HepG2 (cell line): ENCODE results near the gene ANAPC16. TPM values are rescaled to one million over a fixed set of nuclear protein-coding genes. Genes with fewer than 3 reads are reported as not detected.

Experiments used
- ATRX ChIP-seq: sonication (generic); formaldehyde crosslinking; IDR thresholded peaks from 2 replicates; pipeline ENCODE4 v1.4.0; 2020; ENCODE audit warnings: missing genetic modification reagents, borderline replicate concordance
- MBD4 ChIP-seq: IDR thresholded peaks from 2 replicates; pipeline ENCODE4 v1.6.1; 2012; ENCODE audit warnings: low read length, inconsistent platforms, borderline replicate concordance
- NONO ChIP-seq, 2 experiments: fragments of 450-650 bp in 1 of 2; sonication (generic) in 1 of 2; formaldehyde crosslinking in 1 of 2; IDR thresholded peaks in 1 of 2; conservative IDR thresholded peaks in 1 of 2; 2 replicates each; pipeline versions ENCODE4 v1.6.1 to v1.8.0; 2017 to 2022; ENCODE audit warnings: mild to moderate bottlenecking in 1 of 2, missing genetic modification reagents in 1 of 2, moderate library complexity in 1 of 2
- PAF1 ChIP-seq: IDR thresholded peaks from 2 replicates; pipeline ENCODE4 v1.6.1; 2016; ENCODE audit warnings: missing genetic modification reagents, missing compliant biosample characterization
- ZKSCAN8 ChIP-seq: IDR thresholded peaks from 2 replicates; pipeline ENCODE4 v1.6.1; 2016; ENCODE audit warnings: borderline replicate concordance, missing genetic modification reagents, missing compliant biosample characterization
- ZNF543 ChIP-seq: sonication (generic); formaldehyde crosslinking; IDR thresholded peaks from 2 replicates; pipeline ENCODE4 v1.4.0; 2020; ENCODE audit warnings: mild to moderate bottlenecking, missing genetic modification reagents
- ZNF747 ChIP-seq: sonication (generic); formaldehyde crosslinking; IDR thresholded peaks from 2 replicates; pipeline ENCODE4 v1.8.1; 2023; ENCODE audit warnings: missing genetic modification reagents, mild to moderate bottlenecking, borderline replicate concordance
- ZSCAN9 ChIP-seq: IDR thresholded peaks from 2 replicates; pipeline ENCODE4 v1.6.1; 2016; ENCODE audit warnings: borderline replicate concordance
- polyA plus RNA-seq, 8 experiments: library from polyadenylated mRNA; depleted of rRNA in 3 of 8; stranded (reverse) in 7 of 8; unstranded in 1 of 8; fragments of >200 nt; fragmentation: Illumina TruSeq in 4 of 8; extraction: Trizol in 4 of 8; gene quantifications; 2 replicates each; pipeline versions ENCODE4 v1.2.1 to v1.2.3, GENCODE V29; 2011 to 2016; ENCODE audit warnings: low read depth in 4 of 8, missing spikeins in 1 of 8, mixed read lengths in 1 of 8; ENCODE audit not compliant: insufficient read depth in 1 of 8
- total RNA-seq, 5 experiments: library from RNA; depleted of rRNA; stranded (reverse); fragments of >200 nt; fragmentation: Illumina TruSeq; extraction: Trizol; gene quantifications; 2 replicates each; pipeline ENCODE4 v1.2.3, GENCODE V29; 2016; ENCODE audit warnings: low read depth in 1 of 5
- TF ChIP-seq, protein P1 (sequence below): conservative IDR thresholded peaks from 2 replicates; pipeline ENCODE4 v1.6.1; 2018; ENCODE audit warnings: missing genetic modification reagents
- TF ChIP-seq, protein P2 (sequence below): sonication (generic); formaldehyde crosslinking; conservative IDR thresholded peaks from 2 replicates; pipeline ENCODE4 v1.4.0; 2020; ENCODE audit warnings: missing genetic modification reagents
- TF ChIP-seq, protein P3 (sequence below): sonication (generic); formaldehyde crosslinking; IDR thresholded peaks from 2 replicates; pipeline ENCODE4 v1.4.0; 2020; ENCODE audit warnings: missing genetic modification reagents, low read depth, mild to moderate bottlenecking, borderline replicate concordance
- TF ChIP-seq, protein P4 (sequence below): sonication (generic); formaldehyde crosslinking; IDR thresholded peaks from 2 replicates; pipeline ENCODE4 v1.4.0; 2020; ENCODE audit warnings: low read depth, missing genetic modification reagents
- TF ChIP-seq, protein P5 (sequence below): sonication (generic); formaldehyde crosslinking; IDR thresholded peaks from 2 replicates; pipeline ENCODE4 v1.4.0; 2020; ENCODE audit warnings: mild to moderate bottlenecking, missing genetic modification reagents

The ANAPC16 gene
- total and polyA plus RNA-seq, 2 of the 13 experiments (the other 11 are each of a cell fraction or from before 2014, with no cell fraction given) = 74.8 to 89.4 TPM

DNA sequence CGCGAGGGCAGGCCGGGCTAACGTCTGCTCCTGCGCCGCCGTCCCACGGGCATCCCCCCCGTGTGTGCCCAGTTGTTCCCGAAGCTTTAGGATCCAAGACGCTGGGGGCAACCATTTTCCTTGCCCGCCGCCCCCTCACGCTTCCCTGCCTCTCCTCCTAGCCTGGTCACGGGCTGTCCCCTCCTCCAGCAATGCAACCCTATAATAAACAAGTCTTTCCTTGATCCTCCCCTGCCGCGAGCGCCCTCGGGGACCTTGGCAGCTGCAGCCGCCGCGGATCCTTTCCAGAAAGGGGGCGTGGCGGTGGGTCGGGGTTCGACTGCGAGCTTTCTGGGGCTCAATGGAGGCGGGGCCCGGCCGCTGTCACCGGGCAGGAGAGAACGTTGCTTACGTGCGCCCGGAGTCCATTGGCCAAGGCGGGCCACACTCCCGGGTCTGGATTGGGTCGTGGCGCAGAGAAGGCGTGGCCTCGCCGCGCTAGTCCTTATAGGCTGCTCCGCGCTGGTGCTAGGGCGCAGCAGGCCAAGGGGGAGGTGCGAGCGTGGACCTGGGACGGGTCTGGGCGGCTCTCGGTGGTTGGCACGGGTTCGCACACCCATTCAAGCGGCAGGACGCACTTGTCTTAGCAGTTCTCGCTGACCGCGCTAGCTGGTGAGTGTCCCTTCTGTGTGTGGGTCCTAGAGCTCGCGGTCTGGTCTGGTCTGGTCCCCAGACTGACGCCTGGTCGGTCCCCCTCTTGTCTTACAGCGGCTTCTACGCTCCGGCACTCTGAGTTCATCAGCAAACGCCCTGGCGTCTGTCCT is 57.8 kb downstream of the ANAPC16 start, which contains the start of gene DDIT4 (continued):
- TF ChIP-seq MBD4 (no peak), ZNF747 (CRISPR knock-in tag) (peak; percentile 95; the same call in 1 of the 2 replicates), PAF1 (CRISPR knock-in tag) (peak; percentile 49; the same call in 1 of the 2 replicates), ZNF543 (CRISPR knock-in tag) (peak; percentile 79), ATRX (CRISPR knock-in tag) (no peak), ZKSCAN8 (CRISPR knock-in tag) (peak; percentile 82; the same call in 1 of the 2 replicates), NONO (IDR thresholded peaks at IDR 0.05) (no peak), NONO (CRISPR knock-in tag; conservative IDR thresholded peaks at IDR 0.05) (peak; percentile 98), ZSCAN9 (CRISPR knock-in tag) (peak; percentile 86; the same call in 1 of the 2 replicates)
- TF ChIP-seq, protein P1, sequence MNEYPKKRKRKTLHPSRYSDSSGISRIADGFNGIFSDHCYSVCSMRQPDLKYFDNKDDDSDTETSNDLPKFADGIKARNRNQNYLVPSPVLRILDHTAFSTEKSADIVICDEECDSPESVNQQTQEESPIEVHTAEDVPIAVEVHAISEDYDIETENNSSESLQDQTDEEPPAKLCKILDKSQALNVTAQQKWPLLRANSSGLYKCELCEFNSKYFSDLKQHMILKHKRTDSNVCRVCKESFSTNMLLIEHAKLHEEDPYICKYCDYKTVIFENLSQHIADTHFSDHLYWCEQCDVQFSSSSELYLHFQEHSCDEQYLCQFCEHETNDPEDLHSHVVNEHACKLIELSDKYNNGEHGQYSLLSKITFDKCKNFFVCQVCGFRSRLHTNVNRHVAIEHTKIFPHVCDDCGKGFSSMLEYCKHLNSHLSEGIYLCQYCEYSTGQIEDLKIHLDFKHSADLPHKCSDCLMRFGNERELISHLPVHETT (CRISPR knock-in tag) = peak; percentile 64; the same call in 1 of the 2 replicates
- TF ChIP-seq, protein P2, sequence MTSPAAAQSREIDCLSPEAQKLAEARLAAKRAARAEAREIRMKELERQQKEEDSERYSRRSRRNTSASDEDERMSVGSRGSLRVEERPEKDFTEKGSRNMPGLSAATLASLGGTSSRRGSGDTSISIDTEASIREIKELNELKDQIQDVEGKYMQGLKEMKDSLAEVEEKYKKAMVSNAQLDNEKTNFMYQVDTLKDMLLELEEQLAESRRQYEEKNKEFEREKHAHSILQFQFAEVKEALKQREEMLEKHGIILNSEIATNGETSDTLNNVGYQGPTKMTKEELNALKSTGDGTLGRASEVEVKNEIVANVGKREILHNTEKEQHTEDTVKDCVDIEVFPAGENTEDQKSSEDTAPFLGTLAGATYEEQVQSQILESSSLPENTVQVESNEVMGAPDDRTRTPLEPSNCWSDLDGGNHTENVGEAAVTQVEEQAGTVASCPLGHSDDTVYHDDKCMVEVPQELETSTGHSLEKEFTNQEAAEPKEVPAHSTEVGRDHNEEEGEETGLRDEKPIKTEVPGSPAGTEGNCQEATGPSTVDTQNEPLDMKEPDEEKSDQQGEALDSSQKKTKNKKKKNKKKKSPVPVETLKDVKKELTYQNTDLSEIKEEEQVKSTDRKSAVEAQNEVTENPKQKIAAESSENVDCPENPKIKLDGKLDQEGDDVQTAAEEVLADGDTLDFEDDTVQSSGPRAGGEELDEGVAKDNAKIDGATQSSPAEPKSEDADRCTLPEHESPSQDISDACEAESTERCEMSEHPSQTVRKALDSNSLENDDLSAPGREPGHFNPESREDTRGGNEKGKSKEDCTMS = 0 out of 2 replicates have a peak, but pooled peaks have one; percentile 44
- TF ChIP-seq, protein P3, sequence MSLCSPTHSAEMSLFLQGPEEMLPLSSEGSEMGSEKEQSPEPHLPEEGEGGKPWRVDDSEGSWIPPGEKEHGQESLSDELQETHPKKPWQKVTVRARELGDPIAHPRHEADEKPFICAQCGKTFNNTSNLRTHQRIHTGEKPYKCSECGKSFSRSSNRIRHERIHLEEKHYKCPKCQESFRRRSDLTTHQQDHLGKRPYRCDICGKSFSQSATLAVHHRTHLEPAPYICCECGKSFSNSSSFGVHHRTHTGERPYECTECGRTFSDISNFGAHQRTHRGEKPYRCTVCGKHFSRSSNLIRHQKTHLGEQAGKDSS (CRISPR knock-in tag) = peak; percentile 93
- TF ChIP-seq, protein P4, sequence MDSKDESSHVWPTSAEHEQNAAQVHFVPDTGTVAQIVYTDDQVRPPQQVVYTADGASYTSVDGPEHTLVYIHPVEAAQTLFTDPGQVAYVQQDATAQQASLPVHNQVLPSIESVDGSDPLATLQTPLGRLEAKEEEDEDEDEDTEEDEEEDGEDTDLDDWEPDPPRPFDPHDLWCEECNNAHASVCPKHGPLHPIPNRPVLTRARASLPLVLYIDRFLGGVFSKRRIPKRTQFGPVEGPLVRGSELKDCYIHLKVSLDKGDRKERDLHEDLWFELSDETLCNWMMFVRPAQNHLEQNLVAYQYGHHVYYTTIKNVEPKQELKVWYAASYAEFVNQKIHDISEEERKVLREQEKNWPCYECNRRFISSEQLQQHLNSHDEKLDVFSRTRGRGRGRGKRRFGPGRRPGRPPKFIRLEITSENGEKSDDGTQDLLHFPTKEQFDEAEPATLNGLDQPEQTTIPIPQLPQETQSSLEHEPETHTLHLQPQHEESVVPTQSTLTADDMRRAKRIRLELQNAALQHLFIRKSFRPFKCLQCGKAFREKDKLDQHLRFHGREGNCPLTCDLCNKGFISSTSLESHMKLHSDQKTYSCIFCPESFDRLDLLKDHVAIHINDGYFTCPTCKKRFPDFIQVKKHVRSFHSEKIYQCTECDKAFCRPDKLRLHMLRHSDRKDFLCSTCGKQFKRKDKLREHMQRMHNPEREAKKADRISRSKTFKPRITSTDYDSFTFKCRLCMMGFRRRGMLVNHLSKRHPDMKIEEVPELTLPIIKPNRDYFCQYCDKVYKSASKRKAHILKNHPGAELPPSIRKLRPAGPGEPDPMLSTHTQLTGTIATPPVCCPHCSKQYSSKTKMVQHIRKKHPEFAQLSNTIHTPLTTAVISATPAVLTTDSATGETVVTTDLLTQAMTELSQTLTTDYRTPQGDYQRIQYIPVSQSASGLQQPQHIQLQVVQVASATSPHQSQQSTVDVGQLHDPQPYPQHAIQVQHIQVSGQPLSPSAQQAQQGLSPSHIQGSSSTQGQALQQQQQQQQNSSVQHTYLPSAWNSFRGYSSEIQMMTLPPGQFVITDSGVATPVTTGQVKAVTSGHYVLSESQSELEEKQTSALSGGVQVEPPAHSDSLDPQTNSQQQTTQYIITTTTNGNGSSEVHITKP = peak; percentile 26; the same call in 1 of the 2 replicates
- TF ChIP-seq, protein P5, sequence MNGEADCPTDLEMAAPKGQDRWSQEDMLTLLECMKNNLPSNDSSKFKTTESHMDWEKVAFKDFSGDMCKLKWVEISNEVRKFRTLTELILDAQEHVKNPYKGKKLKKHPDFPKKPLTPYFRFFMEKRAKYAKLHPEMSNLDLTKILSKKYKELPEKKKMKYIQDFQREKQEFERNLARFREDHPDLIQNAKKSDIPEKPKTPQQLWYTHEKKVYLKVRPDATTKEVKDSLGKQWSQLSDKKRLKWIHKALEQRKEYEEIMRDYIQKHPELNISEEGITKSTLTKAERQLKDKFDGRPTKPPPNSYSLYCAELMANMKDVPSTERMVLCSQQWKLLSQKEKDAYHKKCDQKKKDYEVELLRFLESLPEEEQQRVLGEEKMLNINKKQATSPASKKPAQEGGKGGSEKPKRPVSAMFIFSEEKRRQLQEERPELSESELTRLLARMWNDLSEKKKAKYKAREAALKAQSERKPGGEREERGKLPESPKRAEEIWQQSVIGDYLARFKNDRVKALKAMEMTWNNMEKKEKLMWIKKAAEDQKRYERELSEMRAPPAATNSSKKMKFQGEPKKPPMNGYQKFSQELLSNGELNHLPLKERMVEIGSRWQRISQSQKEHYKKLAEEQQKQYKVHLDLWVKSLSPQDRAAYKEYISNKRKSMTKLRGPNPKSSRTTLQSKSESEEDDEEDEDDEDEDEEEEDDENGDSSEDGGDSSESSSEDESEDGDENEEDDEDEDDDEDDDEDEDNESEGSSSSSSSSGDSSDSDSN (CRISPR knock-in tag) = peak; percentile 85
